GM12801 (cell line): ENCODE measurements around the gene STAC3.

ENCODE experiments used
- CTCF ChIP-seq: IDR thresholded peaks from one replicate; pipeline ENCODE4 v1.5.1; 2011; ENCODE audit warnings: control low read depth; ENCODE audit not compliant: insufficient read length; ENCODE audit errors: extremely low read depth

Gene STAC3

GRCh38 chr12:57225680-57226210 lies 25.2 kb downstream of the STAC3 start:
- no peak for TF ChIP-seq CTCF

- TF ChIP-seq CTCF, result no peak
These were observed 25.9 kb downstream of the STAC3 start for GRCh38 chr12:57224973-57225679.

- TF ChIP-seq CTCF, result no peak
These were observed 26.6 kb downstream of the STAC3 start for GRCh38 chr12:57224278-57224972.

DNA sequence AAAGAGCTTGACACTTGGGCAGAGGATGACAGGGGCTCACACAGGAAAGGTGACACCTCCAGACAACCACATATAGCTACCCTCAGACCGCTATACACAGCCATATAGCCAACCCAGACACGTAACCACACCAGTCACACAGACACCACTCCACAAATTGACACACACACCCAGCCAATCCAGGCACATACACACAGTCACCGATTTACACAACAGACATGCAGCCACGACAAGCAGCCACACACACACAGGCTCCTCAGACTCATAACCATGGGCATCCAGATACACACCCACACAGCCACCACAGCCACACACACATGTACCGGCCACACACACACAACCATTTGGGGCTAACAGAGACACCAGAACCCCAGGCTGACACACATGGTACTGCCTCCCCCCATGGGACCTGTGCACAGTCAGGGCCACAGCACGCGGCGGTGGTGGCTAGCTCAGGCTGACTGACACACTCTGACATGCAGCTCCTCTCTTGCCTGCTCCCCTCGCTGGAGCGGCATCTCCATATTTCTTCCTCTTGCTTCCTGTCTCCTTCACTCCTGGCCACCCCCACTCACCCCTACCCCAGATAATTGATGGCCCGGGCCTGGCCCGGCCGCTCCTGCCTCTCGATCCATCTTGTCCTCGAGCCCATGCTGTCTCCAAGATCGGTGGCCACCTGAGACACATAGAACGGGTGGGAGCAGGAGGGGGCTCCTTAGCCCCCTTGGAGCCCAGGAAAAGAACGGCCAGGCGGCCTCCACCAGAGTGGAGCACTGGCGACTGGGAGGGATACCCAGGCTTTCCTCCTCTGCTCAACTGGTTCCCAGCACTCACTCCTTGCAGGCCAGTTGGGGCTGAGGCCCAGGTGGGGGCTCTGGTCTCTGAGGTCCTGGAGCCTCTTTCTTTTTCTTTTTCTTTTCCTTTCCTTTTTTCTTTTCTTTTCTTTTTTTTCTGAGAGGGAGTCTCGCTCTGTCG lies 27.5 kb downstream of the STAC3 start:
- TF ChIP-seq CTCF, result no peak

DNA sequence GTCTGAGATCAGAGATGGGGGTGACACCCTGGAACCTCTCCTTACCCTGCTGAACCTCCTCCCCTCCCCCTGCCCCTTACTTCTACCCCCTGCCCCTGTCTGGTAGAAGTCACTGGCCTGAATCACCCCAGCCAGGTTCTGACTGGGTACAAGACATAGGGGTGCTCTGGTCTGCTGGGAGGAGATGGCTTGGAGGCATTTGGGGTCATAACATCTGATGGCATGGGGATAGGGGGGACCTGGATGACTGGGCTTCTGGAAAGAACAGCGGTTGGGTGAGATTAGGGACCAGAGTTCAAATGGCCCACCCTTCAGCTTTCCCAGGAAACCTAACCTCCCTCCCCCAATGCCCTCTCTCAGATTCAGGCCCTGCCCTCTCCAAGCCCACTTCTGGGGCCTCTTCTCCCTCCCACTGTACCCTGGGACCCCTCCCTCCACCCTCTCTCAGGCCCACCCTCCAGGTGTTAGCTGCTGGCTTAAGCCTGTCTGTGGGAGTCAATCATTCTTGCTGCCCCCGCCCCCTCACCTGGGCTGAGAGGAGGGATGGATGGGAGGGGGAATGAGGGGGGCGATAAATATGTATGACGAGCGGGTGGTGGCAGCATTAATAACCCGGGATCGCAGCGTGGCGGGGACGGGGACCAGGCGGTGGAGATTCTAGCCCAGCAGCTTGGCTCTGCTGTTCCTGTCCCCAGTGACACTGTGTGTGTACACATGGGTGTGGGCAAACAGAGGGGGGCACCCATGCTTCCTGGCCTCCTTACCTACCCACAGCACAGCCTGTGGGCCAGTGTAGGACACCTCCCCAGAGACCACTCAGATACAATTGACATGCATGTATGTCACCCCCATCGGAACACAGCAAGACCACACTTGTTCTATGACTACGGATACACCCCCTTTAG lies 28.4 kb downstream of the STAC3 start:
- TF ChIP-seq CTCF, result no peak

DNA sequence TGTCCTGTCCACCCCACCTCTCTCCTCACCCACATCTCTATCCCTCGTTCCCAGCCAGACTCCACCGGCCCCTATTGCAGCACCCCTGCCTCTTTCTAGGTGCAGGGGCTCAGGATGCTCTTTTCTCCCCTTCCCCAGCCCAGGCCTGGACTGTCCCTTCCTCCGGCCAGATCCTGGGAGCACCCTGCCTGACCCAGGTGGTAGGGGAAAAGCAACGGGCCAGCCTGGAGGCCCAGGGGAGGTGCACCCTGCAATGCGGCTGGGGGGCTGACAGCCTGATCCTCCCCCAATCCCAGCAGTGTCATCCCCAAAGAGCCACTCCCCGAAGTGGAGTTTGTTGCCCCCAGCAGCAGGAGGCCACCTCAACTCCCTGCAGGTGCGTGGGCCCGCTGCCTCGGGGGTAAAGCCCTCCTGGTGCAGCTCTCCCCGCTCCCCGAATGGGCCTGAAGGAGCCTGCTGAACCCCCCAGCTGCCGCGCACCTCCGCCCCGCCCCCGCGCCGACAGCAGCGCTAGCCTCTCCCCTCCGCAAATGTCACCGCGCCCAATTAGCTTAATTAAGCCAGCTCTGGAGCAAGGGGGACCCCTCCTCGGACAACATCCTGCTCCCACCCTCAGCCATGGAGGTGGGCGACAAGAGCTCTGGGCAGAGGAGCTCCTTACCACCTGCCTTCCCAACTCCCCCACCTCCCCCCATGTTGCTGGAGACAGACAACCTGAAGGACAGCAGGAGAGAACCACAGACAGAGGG lies 29.6 kb downstream of the STAC3 start:
- no peak for TF ChIP-seq CTCF
